ENCODE results near the gene SLC49A4.
"Not testable (repeated sequence)": the region's sequence is repeated elsewhere in the genome, so short reads cannot be mapped to it uniquely, and the experiment has no call there.

Gene SLC49A4

DNA sequence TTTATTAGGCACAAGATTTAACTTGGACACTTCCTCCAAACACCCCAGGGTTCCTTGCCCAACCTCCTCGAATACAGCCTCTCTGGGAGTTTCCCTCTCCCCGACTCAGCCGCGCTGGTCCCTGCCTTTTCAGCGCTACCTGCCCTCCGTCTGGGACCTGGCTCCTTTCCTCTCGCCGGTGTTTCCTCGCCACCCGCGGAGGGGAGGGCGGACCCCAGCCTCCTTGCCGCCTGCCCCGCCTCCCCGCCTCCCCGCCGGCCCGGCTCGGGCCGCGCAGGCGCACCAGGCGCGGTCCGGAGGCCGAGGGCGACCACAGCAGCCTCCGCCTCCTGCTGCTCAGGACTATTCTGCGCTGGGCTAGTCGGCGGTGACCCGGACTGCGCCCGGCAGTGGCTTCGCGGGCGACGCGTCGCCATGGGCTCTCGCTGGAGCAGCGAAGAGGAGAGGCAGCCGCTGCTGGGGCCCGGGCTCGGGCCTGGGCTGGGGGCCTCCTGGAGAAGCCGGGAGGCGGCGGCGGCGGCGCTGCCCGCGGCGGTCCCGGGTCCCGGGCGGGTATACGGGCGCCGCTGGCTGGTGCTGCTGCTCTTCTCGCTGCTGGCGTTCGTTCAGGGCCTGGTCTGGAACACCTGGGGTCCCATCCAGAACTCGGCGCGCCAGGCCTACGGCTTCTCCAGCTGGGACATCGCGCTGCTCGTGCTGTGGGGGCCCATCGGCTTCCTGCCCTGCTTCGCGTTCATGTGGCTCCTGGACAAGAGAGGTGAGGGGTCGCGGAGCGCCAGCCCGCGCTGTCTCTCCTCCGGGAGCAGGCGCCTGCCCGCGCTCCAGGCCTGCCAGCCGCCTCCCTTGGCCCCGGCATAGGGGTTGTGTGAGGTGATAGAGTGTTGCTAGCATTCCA, at the start of gene SLC49A4:
Gene SLC49A4 (plus strand): TSS at position 291 of the 895 bp plus-strand sequence. CDS start 124 bp downstream, at position 415.
- DNase-seq = peak; percentile 48 to 58

GRCh38 chr3:122745369-122746021, 49.4 kb upstream of the SLC49A4 start:
- DNase-seq = no peak

- not testable (repeated sequence) for DNase-seq
Observed at GRCh38 chr3:122747295-122747694, 47.6 kb upstream of the SLC49A4 start.

DNA sequence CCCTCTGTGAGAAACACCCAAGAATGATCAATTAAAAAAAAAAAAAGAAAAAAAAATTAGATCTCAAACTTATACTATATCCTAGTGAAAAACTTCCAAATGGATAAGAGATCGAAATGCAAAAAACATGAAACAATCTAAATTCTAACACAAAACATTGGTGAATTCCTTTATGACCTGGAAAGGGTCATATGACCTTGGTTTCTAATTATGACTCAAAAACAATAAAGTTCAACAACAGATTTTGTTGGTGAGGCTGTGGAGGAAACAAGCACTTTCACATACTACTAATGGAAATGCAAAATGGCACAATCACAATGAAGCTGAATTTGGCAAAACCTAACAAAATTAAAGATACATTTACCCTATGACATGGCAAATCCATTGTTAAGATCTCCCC, 46.5 kb upstream of the SLC49A4 start:
- DNase-seq = no peak

- DNase-seq = peak in 1 of 2 donors; percentile 2
Observed at GRCh38 chr3:122754929-122755328, 39.9 kb upstream of the SLC49A4 start.

DNA sequence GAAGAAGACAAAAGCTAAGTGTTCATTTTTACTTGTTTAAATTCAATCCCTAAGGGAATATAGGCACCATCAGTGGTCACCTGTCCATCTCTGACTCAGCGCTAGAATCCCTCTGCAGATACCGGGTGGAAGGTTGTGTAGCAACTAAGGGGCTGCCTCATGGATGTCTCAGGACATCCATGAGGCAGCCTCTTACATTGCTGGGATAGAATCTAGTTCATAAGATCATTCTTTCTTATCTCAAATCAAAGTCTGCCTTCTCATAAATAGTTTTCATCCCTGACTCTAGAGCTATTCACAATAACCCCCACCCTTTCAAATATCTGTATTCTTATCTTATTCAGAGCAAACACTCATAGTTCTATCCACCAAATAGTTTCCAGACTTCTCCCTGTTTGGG, 39.4 kb upstream of the SLC49A4 start:
- no peak for DNase-seq

DNA sequence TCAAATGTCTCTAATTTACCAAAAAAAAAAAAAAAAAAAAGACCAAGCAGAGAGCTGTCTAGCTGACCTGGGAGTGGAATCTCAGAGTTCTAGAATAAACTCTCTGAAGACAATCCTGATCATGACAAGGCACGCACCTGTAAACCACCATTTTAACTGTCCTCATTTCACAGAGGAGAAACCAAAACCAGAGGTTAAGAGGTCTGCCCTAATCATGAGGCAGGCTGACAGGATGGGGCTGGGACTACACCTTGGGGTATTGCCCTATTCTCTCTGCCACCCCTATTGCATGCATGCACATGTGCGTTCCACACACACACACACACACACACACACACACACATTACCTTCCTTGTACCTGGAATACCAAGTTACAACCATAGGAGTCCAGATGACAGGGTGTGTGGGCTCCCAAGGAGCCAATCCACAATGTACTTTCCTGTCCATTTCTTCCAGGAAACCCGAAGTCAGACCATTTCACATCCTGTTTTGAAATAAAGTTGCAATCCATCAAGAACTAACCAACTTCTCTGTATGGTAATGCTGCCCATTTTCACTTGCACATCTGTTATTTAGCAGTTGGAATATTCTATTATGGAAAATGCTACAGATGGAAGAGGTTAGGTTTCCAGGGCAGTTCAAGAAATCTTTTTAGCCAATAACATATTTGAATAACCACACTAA, 35.9 kb upstream of the SLC49A4 start:
- DNase-seq = no peak

DNA sequence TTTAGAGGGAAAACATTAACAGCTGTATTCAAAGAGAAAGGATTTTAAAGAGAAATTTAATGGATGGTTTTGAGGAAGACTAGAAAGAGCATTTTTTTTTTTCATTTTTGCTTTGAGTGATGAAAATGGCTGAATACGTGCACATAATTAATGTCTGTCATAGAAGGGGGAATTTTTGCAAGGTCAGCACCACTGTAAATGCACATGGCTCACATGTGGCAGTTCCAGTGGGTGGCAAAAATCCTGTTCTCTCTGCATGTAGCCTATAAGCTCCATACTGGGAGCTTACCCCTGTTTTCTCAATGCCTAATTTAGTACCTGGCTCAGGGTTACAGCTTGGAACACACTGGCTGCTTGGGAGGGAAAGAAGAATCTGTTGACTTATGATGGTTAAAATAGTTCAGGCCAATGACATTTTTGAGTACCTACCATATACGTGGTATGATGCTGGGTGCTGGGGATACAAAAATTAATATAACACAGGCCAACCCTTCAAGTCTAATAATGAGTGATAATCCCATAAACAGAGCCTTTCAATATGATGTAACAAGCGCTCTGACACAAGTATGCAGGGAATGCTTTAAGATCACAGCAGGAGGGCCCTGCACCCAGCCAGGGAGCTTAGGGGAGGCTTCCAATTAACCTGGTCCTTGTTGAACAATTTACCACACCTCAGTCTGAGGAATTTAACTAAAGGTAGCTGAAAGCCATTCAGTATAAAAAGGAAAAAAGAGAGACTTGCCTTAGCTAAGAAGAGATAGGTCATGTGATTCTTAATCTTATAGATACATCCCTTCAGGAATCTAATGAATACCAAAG, 34.2 kb upstream of the SLC49A4 start:
- no peak for DNase-seq

DNA sequence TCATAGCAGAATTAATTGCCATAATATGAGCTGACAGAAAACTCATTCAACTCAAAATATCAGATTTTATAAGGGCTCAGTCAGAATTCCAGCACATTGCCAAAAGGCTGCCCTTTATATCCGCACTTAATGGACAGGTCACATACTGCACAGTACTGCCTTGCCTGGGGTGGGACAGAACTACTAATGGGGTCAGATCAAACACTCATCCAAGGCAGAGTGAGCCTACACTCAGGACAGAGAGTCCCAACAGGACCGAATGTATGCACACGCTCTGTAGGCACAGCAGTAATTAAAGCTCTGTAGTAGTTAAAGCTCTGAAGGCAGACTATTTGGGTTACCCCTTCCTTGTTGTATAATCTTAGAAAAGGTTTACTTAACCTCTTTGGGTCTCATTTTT, 28.4 kb upstream of the SLC49A4 start:
- DNase-seq = no peak

DNA sequence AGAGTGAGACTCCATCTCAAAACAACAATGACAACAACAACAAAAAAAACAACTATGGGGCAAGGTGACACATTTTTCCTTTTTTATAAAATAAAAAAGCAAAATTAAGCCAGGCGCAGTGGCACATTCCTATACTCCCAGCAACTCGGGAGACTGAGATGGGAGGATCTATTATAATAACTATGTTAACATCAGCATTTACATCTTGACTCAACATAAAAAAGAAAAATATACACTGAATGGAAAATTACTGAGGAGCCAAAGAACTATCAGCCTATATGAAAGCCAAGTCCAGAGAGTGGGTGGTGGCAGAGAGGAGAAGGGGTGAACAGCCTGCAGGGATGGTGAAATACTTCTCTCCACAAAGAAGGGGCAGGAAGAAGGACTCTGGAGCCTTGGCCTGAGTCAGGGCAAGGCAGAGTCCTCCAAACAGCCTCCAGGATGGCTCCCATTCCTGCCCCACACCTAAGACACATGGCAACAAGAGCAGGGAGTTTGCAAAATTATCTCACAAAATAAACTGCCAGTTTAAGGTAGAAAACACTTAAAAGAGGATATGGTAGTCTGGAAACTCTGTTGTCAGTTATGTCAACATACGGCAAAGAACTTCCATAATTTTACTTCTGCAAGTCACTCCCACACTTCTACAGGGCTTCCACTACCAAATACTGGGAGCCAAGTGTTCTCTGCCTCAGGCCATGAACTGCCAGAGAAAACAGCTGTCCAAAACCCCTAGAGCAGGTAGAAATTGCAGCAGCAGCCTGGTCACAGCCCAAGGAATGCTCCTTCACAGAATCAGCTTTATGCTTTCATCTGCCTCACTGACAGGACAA, 27.1 kb upstream of the SLC49A4 start:
- DNase-seq = no peak

- DNase-seq = no peak
Observed at GRCh38 chr3:122770521-122771202, 24.2 kb upstream of the SLC49A4 start.

GRCh38 chr3:122772827-122773226, 22.0 kb upstream of the SLC49A4 start:
- no peak for DNase-seq

GRCh38 chr3:122773944-122774509, 20.8 kb upstream of the SLC49A4 start:
- no peak for DNase-seq

DNA sequence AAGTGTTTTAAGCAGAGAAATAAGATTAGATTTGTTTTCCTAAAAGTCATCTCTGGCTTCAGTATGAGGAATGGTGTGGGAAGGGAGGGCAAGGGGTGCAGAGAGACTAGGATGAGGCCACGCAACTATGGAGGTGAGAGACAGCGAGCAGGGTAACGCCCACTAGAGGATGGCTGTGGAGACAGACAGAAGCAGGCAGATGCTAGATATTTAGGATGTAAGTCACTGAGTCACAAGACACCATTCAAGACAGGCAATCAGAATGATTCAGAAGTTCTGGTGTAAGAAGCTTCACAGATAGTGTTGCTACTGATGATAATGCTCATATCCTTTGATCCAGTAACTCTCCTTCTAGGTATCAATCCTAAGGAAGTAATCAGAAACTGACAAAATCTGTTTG, 20.3 kb upstream of the SLC49A4 start:
- DNase-seq = no peak

GRCh38 chr3:122776675-122777468, 18.0 kb upstream of the SLC49A4 start:
- DNase-seq = no peak

- no peak for DNase-seq
Observed at GRCh38 chr3:122777563-122777962, 17.3 kb upstream of the SLC49A4 start.

- DNase-seq = no peak
Observed at GRCh38 chr3:122782804-122783203, 12.1 kb upstream of the SLC49A4 start.

GRCh38 chr3:122784436-122784835, 10.4 kb upstream of the SLC49A4 start:
- DNase-seq = no peak

GRCh38 chr3:122785231-122785630, 9.6 kb upstream of the SLC49A4 start:
- no peak for DNase-seq

- DNase-seq = no peak
Observed at GRCh38 chr3:122786066-122786465, 8.8 kb upstream of the SLC49A4 start.

All from stimulated activated CD4-positive, alpha-beta T cell treated with anti-CD3 and anti-CD28 coated beads, Interleukin-2, amount 100 ng/mL, for 48 hours (primary cell).